Glutamatergic neuron (in vitro differentiated cells): Measurements from ENCODE around the gene DCLK1. TPM values are rescaled to one million over a fixed set of nuclear protein-coding genes. Genes with fewer than 3 reads are reported as not detected.

ENCODE experiments used
- DNase-seq: peaks from one replicate; pipeline ENCODE4 v3.0.0; 2022
- H3K27ac Mint-ChIP-seq: one replicate; pipeline ENCODE4 v1.8.0; 2020; ENCODE audit warnings: mild to moderate bottlenecking, mixed read lengths, inconsistent platforms; ENCODE audit not compliant: unreplicated experiment
- H3K27me3 Mint-ChIP-seq: one replicate; pipeline ENCODE4 v1.8.0; 2020; ENCODE audit warnings: mild to moderate bottlenecking, moderate library complexity, mixed read lengths, inconsistent platforms; ENCODE audit not compliant: unreplicated experiment
- H3K36me3 Mint-ChIP-seq: one replicate; pipeline ENCODE4 v1.8.0; 2020; ENCODE audit warnings: mild to moderate bottlenecking, mixed read lengths, inconsistent platforms; ENCODE audit not compliant: unreplicated experiment
- H3K4me1 Mint-ChIP-seq: one replicate; pipeline ENCODE4 v1.8.0; 2020; ENCODE audit warnings: mild to moderate bottlenecking, low read depth, mixed read lengths, inconsistent platforms; ENCODE audit not compliant: unreplicated experiment
- H3K4me3 Mint-ChIP-seq: one replicate; pipeline ENCODE4 v1.8.0; 2020; ENCODE audit warnings: mild to moderate bottlenecking, mixed read lengths, inconsistent platforms; ENCODE audit not compliant: unreplicated experiment
- H3K9me3 Mint-ChIP-seq: one replicate; pipeline ENCODE4 v1.8.0; 2020; ENCODE audit warnings: mild to moderate bottlenecking, moderate library complexity, mixed read lengths, inconsistent platforms; ENCODE audit not compliant: unreplicated experiment
- CTCF ChIP-seq: fragments of 200-600 bp; sonication (generic); IDR thresholded peaks from one replicate; pipeline ENCODE4 v1.5.0; 2021; ENCODE audit not compliant: partially characterized antibody, unreplicated experiment
- total RNA-seq: library from RNA; stranded (reverse); fragmentation: NEBNext Ultra II Directional; extraction: Animal tissue kit (Norgen Biotek cat#: 25700); gene quantifications from one replicate; pipeline ENCODE4 v1.2.1, GENCODE V29; 2021; ENCODE audit not compliant: unreplicated experiment

The DCLK1 gene
- total RNA-seq, 1 donor from 2014 or later, result 63.9 TPM

DNA sequence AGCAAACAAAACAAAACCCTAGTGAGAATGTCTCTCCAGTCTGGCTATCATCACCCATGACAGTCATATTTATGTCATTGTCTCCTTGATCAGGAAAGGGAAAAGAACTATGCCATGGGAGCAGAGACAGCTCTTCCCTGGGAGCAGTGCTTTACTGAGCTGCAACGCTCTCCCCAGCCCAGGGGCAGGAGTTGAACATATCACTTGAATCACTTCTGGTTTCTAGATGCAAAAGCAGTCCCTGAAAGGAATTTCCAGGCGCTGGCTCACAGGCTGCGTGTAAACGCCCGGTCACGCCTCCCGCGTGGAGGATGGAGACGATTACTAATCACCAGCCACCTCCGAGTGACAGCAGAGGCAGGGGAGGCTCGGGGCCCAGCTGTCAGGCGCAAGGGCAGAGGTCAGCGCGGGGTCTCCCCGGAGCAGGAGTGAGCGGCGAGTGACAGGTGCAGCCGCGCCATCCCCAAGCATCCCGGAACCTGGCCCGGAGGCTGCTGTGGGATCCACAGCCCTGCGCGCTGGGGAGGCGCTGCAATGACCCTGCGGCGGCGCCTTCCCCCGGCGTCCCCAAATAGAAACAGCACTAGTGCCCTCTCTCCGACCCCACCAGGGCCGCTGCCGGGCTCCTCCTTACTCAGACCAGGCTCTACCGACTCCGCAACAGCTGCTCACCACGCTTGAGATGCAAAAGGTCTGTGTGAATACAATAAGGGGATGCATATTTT, 23.5 kb upstream of the DCLK1 start:
- no peak for TF ChIP-seq CTCF
- peaks cover 14% of the 10 kb centered on the region for H3K4me1 Mint-ChIP-seq
- H3K27ac Mint-ChIP-seq, result peak overlapping the region; percentile 87
- peaks cover 6% of the 10 kb centered on the region for H3K36me3 Mint-ChIP-seq
- peak; percentile 80 for DNase-seq
- peak overlapping the region; percentile 88 for H3K4me3 Mint-ChIP-seq
- H3K9me3 Mint-ChIP-seq, result peaks cover 12% of the 10 kb centered on the region
- H3K27me3 Mint-ChIP-seq, result peaks cover 5% of the 10 kb centered on the region

DNA sequence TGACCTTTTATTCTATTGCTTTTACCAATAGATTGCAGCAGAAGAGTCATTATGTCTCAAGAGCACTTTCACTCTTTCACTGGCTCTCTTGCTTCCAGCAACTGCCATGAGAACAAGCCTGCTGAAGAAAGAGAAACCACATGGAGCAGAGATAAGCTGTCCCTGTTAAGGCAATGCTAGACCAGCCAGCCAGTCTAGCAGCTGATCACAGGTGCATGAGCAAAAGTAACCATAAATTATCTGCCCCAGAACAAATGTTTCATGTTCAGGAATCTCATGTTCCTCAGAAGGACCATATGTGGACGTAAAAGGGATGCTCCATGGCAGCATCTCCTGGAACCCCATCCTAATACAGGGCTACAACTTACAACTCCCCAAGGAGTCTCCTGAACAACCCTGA, 20.4 kb upstream of the DCLK1 start:
- Mint-ChIP-seq H3K4me3 (no peak overlapping the region), H3K36me3 (peaks cover 6% of the 10 kb centered on the region), H3K27me3 (peaks cover 5% of the 10 kb centered on the region), H3K27ac (no peak overlapping the region), H3K9me3 (peaks cover 16% of the 10 kb centered on the region), H3K4me1 (peaks cover 12% of the 10 kb centered on the region)
- DNase-seq, result no peak
- TF ChIP-seq CTCF, result no peak

GRCh38 chr13:36148446-36148845, 17.3 kb upstream of the DCLK1 start:
- H3K27me3 Mint-ChIP-seq, result peaks cover under 1% of the 10 kb centered on the region
- no peak overlapping the region for H3K27ac Mint-ChIP-seq
- TF ChIP-seq CTCF, result no peak
- H3K4me1 Mint-ChIP-seq, result no peaks in the 10 kb centered on the region
- H3K9me3 Mint-ChIP-seq, result peaks cover 8% of the 10 kb centered on the region
- H3K4me3 Mint-ChIP-seq, result no peak overlapping the region
- no peak for DNase-seq
- H3K36me3 Mint-ChIP-seq, result no peaks in the 10 kb centered on the region

DNA sequence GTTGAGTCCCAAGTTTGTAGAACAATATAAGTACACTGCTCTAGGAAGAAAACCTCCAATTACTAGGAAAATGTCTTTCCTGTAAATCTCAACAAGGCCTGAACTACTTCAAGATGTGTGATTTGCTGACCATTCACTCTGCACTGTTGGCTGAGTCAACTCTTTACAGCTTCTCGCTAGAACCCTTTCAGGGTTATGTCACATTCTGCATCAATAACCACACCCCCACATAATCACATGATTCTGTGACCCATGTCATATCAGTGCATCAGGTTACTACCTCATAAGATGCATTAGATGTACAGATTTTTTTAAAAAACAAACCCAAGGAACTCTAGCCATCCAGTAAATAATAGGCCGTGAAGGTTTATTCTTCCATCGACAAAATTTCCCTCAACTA, 16.1 kb upstream of the DCLK1 start:
- DNase-seq, result no peak
- TF ChIP-seq CTCF, result no peak
- Mint-ChIP-seq H3K9me3 (peaks cover 8% of the 10 kb centered on the region), H3K36me3 (no peaks in the 10 kb centered on the region), H3K4me1 (no peaks in the 10 kb centered on the region), H3K4me3 (no peak overlapping the region), H3K27ac (no peak overlapping the region), H3K27me3 (no peaks in the 10 kb centered on the region)

GRCh38 chr13:36146511-36147269, 15.5 kb upstream of the DCLK1 start:
- no peak overlapping the region for H3K27ac Mint-ChIP-seq
- no peaks in the 10 kb centered on the region for H3K36me3 Mint-ChIP-seq
- no peak for TF ChIP-seq CTCF
- no peaks in the 10 kb centered on the region for H3K27me3 Mint-ChIP-seq
- no peak for DNase-seq
- H3K4me3 Mint-ChIP-seq, result no peak overlapping the region
- H3K9me3 Mint-ChIP-seq, result peaks cover 6% of the 10 kb centered on the region
- H3K4me1 Mint-ChIP-seq, result no peaks in the 10 kb centered on the region
